WTC11 (cell line): ENCODE measurements around the gene RAD17. TPM values are rescaled to one million over a fixed set of nuclear protein-coding genes. Genes with fewer than 3 reads are reported as not detected.
A peak's percentile ranks its signal among the peaks of the same experiment; 100 is the strongest.

Experiments used
- ATAC-seq: fragments of 200-7000 bp; cut with Tn5 transposase; 2 replicates; pipeline ENCODE4 v1.10.0; 2021; ENCODE audit warnings: mild to moderate bottlenecking, moderate library complexity
- CTCF ChIA-PET: fragments of 300-600 bp; sonication (Branson Sonifier 250); formaldehyde crosslinking; loops from one replicate; lab custom pipeline; 2021; ENCODE audit warnings: antibody characterized with exemption; lab: Charles Lee
- POLR2A ChIA-PET: fragments of 350-600 bp; sonication (Branson Sonifier 250); formaldehyde crosslinking; loops from one replicate; lab custom pipeline; 2021; ENCODE audit warnings: antibody characterized with exemption; lab: Charles Lee
- DNase-seq: peaks from one replicate; pipeline ENCODE4 v3.0.0; 2021; ENCODE audit warnings: low spot score
- H3K27ac Mint-ChIP-seq: 2 replicates; pipeline ENCODE4 v1.8.0; 2021; ENCODE audit warnings: mixed read lengths
- H3K27me3 Mint-ChIP-seq: 2 replicates; pipeline ENCODE4 v1.8.0; 2021; ENCODE audit warnings: low read depth, mild to moderate bottlenecking, moderate library complexity, mixed read lengths
- H3K36me3 Mint-ChIP-seq: 2 replicates; pipeline ENCODE4 v1.8.0; 2021; ENCODE audit warnings: mixed read lengths
- H3K4me1 Mint-ChIP-seq: 2 replicates; pipeline ENCODE4 v1.8.0; 2022; ENCODE audit warnings: mixed read lengths
- H3K4me3 Mint-ChIP-seq: 2 replicates; pipeline ENCODE4 v1.8.0; 2021; ENCODE audit warnings: mild to moderate bottlenecking, moderate library complexity, mixed read lengths
- H3K9me3 Mint-ChIP-seq: 2 replicates; pipeline ENCODE4 v1.8.0; 2021; ENCODE audit warnings: mixed read lengths
- CBFB ChIP-seq: sonication (generic); formaldehyde crosslinking; IDR thresholded peaks from 2 replicates; pipeline ENCODE4 v1.8.1; 2022; ENCODE audit warnings: mild to moderate bottlenecking, low read depth, missing genetic modification reagents
- RORB ChIP-seq: fragments of 250-450 bp; sonication (Bioruptor Pico); IDR thresholded peaks from 2 replicates; pipeline ENCODE4 v1.9.0; 2021; ENCODE audit warnings: mild to moderate bottlenecking
- ZNF263 ChIP-seq: sonication (generic); formaldehyde crosslinking; IDR thresholded peaks from 2 replicates; pipeline ENCODE4 v1.8.1; 2022; ENCODE audit warnings: low read depth, mild to moderate bottlenecking, moderate library complexity, missing genetic modification reagents
- total RNA-seq: library from RNA; stranded (reverse); gene quantifications from 3 replicates; pipeline ENCODE4 v1.2.3, GENCODE V29; 2021
- TF ChIP-seq, protein P1 (sequence below): fragments of 250-450 bp; sonication (Bioruptor Pico); IDR thresholded peaks from 2 replicates; pipeline ENCODE4 v1.9.0; 2021; ENCODE audit warnings: mild to moderate bottlenecking
- TF ChIP-seq, protein P2 (sequence below): sonication (generic); formaldehyde crosslinking; IDR thresholded peaks from 2 replicates; pipeline ENCODE4 v1.8.1; 2022; ENCODE audit warnings: low read depth, mild to moderate bottlenecking, moderate library complexity, missing genetic modification reagents, borderline replicate concordance
- TF ChIP-seq, protein P3 (sequence below): sonication (generic); formaldehyde crosslinking; conservative IDR thresholded peaks from 2 replicates; pipeline ENCODE4 v1.8.1; 2022; ENCODE audit warnings: mild to moderate bottlenecking, missing genetic modification reagents
- TF ChIP-seq, protein P4 (sequence below): fragments of 250-450 bp; sonication (Bioruptor Pico); IDR thresholded peaks from 2 replicates; pipeline ENCODE4 v1.9.0; 2021; ENCODE audit warnings: mild to moderate bottlenecking
- TF ChIP-seq, protein P5 (sequence below): fragments of 250-450 bp; sonication (Bioruptor Pico); IDR thresholded peaks from 2 replicates; pipeline ENCODE4 v1.8.0; 2021; ENCODE audit warnings: mild to moderate bottlenecking
- TF ChIP-seq, protein P6 (sequence below): sonication (generic); formaldehyde crosslinking; IDR thresholded peaks from 2 replicates; pipeline ENCODE4 v1.8.0; 2022; ENCODE audit warnings: mild to moderate bottlenecking, missing genetic modification reagents

RAD17 gene
- total RNA-seq, 1 experiment from 2014 or later = 32.6 TPM

DNA sequence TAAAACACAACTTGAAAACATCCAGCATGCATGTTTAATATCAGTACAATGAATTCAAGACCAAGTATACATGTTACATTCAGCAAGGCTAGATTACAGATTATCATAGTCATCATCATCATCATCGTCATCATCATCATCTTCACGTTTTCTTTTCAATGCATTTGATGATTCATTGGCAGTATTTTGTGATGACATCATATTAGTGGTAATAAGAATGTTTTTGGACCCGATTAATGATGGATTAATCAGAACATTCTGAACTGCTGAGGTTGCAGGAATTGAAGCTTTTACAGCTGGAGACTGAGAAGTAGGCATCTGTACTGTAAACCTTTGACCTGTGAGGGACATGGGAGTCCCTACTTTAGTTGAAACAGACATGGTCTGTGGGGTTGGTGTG lies 4.8 kb upstream of the RAD17 start:
- Mint-ChIP-seq H3K4me1 (peaks cover 7% of the 10 kb centered on the region), H3K27ac (no peak overlapping the region), H3K36me3 (peaks cover 35% of the 10 kb centered on the region), H3K27me3 (no peaks in the 10 kb centered on the region), H3K9me3 (no peaks in the 10 kb centered on the region), H3K4me3 (no peak overlapping the region)
- TF ChIP-seq, protein P1, sequence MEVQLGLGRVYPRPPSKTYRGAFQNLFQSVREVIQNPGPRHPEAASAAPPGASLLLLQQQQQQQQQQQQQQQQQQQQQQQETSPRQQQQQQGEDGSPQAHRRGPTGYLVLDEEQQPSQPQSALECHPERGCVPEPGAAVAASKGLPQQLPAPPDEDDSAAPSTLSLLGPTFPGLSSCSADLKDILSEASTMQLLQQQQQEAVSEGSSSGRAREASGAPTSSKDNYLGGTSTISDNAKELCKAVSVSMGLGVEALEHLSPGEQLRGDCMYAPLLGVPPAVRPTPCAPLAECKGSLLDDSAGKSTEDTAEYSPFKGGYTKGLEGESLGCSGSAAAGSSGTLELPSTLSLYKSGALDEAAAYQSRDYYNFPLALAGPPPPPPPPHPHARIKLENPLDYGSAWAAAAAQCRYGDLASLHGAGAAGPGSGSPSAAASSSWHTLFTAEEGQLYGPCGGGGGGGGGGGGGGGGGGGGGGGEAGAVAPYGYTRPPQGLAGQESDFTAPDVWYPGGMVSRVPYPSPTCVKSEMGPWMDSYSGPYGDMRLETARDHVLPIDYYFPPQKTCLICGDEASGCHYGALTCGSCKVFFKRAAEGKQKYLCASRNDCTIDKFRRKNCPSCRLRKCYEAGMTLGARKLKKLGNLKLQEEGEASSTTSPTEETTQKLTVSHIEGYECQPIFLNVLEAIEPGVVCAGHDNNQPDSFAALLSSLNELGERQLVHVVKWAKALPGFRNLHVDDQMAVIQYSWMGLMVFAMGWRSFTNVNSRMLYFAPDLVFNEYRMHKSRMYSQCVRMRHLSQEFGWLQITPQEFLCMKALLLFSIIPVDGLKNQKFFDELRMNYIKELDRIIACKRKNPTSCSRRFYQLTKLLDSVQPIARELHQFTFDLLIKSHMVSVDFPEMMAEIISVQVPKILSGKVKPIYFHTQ (CRISPR knock-in tag) = no peak
- TF ChIP-seq, protein P2, sequence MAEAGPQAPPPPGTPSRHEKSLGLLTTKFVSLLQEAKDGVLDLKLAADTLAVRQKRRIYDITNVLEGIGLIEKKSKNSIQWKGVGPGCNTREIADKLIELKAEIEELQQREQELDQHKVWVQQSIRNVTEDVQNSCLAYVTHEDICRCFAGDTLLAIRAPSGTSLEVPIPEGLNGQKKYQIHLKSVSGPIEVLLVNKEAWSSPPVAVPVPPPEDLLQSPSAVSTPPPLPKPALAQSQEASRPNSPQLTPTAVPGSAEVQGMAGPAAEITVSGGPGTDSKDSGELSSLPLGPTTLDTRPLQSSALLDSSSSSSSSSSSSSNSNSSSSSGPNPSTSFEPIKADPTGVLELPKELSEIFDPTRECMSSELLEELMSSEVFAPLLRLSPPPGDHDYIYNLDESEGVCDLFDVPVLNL = no peak
- TF ChIP-seq CBFB (CRISPR knock-in tag) = no peak
- POLR2A ChIA-PET = no interaction called here
- DNase-seq (no peak), ATAC-seq (no peak)
- CTCF ChIA-PET = no interaction called here

DNA sequence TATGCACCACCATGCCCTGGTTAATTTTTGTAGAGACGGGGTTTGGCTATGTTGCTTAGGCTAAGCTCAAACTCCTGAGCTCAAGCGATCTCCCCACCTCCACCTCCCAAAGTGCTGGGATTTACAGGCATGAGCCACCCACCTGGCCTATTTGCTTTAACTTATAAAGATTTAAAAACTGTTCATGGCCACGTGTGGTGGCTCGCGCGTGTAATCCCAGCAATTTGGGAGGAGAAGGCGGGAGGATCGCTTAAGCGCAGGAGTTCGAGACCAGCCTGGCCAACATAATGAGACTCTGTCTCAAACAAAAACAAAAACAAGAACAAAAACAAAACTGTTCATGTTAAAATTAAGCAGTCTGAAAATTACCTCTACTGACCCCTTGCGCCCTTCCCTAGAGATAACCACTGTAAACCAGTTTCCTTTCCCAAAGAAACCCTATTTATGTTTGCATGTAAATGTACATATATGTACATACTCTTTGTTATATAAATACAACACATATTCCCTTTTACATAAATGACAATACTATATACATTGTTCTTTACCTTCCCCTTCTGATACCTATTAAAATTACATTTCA lies 1.8 kb upstream of the RAD17 start:
- ATAC-seq (no peak), DNase-seq (no peak)
- no peaks in the 10 kb centered on the region for H3K9me3 Mint-ChIP-seq
- TF ChIP-seq ZNF263 (CRISPR knock-in tag) (no peak), RORB (CRISPR knock-in tag) (no peak)
- TF ChIP-seq, protein P3, sequence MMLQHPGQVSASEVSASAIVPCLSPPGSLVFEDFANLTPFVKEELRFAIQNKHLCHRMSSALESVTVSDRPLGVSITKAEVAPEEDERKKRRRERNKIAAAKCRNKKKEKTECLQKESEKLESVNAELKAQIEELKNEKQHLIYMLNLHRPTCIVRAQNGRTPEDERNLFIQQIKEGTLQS (CRISPR knock-in tag) = no peak
- TF ChIP-seq, protein P4, sequence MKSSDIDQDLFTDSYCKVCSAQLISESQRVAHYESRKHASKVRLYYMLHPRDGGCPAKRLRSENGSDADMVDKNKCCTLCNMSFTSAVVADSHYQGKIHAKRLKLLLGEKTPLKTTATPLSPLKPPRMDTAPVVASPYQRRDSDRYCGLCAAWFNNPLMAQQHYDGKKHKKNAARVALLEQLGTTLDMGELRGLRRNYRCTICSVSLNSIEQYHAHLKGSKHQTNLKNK (CRISPR knock-in tag) = no peak
- TF ChIP-seq, protein P5, sequence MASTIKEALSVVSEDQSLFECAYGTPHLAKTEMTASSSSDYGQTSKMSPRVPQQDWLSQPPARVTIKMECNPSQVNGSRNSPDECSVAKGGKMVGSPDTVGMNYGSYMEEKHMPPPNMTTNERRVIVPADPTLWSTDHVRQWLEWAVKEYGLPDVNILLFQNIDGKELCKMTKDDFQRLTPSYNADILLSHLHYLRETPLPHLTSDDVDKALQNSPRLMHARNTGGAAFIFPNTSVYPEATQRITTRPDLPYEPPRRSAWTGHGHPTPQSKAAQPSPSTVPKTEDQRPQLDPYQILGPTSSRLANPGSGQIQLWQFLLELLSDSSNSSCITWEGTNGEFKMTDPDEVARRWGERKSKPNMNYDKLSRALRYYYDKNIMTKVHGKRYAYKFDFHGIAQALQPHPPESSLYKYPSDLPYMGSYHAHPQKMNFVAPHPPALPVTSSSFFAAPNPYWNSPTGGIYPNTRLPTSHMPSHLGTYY (CRISPR knock-in tag) = no peak
- TF ChIP-seq, protein P1 (CRISPR knock-in tag) = no peak
- TF ChIP-seq, protein P6, sequence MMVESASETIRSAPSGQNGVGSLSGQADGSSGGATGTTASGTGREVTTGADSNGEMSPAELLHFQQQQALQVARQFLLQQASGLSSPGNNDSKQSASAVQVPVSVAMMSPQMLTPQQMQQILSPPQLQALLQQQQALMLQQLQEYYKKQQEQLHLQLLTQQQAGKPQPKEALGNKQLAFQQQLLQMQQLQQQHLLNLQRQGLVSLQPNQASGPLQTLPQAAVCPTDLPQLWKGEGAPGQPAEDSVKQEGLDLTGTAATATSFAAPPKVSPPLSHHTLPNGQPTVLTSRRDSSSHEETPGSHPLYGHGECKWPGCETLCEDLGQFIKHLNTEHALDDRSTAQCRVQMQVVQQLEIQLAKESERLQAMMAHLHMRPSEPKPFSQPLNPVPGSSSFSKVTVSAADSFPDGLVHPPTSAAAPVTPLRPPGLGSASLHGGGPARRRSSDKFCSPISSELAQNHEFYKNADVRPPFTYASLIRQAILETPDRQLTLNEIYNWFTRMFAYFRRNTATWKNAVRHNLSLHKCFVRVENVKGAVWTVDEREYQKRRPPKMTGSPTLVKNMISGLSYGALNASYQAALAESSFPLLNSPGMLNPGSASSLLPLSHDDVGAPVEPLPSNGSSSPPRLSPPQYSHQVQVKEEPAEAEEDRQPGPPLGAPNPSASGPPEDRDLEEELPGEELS = no peak
- peaks cover 35% of the 10 kb centered on the region for H3K36me3 Mint-ChIP-seq
- peaks cover 11% of the 10 kb centered on the region for H3K4me1 Mint-ChIP-seq
- POLR2A ChIA-PET = interaction anchor here (1.1 kb wide), 1 partner anchor 34 kb away, joined by 3 read pairs; no protein-coding TSS in a partner anchor
- H3K4me3 Mint-ChIP-seq = peak overlapping the region; percentile 95
- peak overlapping the region; percentile 98 for H3K27ac Mint-ChIP-seq
- CTCF ChIA-PET = no interaction called here
- no peaks in the 10 kb centered on the region for H3K27me3 Mint-ChIP-seq
